AG08396 (cell line): ENCODE data around the gene GRM5.
A peak's percentile ranks its signal among the peaks of the same experiment; 100 is the strongest.

Experiments
- DNase-seq: peaks from one replicate; pipeline ENCODE4 v3.0.0; 2012; ENCODE audit warnings: low spot score, mixed read lengths

GRM5 gene

GRCh38 chr11:88618327-88619070, 447.3 kb downstream of the GRM5 start:
- DNase-seq = no peak

GRCh38 chr11:88617226-88617625, 448.6 kb downstream of the GRM5 start:
- DNase-seq = no peak

GRCh38 chr11:88604260-88604659, 461.5 kb downstream of the GRM5 start:
- DNase-seq = peak; percentile 32

GRCh38 chr11:88603091-88603867, 462.5 kb downstream of the GRM5 start:
- DNase-seq = no peak

GRCh38 chr11:88597387-88597786, 468.4 kb downstream of the GRM5 start:
- no peak for DNase-seq

DNA sequence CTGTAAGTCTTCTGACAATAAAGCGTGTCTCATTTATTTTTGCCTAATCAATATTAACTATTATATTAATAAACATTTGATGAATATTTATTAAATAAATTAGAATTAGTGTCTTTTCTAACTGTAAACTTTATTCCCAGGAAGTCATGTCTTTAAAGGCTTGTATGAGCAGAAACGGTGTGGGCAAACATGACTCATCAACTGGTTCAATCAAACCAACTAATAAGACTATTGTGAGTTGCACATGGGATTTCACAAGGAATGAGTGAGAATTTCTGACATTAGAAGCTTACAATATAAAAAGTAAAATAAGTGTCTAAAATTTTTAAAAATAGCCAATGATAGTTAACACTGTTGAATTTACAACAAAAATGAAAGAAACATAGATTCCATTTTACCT, 469.0 kb downstream of the GRM5 start:
- DNase-seq = no peak

- DNase-seq = no peak
Observed at GRCh38 chr11:88594274-88594950, 471.4 kb downstream of the GRM5 start.

DNA sequence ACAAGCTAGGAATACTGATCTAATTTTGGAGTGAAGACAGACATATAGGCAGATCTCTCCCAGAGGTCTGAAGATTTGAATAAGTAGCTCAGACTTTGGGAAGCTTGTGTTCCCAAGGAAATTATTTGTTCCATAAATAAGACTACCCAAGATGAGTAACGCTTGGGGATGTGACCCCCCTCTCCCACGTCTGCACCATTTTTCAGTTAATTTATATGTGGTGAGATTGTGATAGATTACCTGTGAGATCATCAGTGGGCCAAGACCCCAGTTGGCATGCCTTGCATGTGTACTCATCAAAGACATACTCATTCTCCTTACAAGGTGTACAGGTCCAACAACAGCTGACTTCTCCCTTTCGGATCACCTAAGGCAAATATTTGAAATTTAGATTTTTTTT, 475.4 kb downstream of the GRM5 start:
- DNase-seq = no peak

GRCh38 chr11:88583251-88583650, 482.5 kb downstream of the GRM5 start:
- DNase-seq = no peak

GRCh38 chr11:88579466-88579865, 486.3 kb downstream of the GRM5 start:
- DNase-seq = no peak

GRCh38 chr11:88576741-88577140, 489.0 kb downstream of the GRM5 start:
- DNase-seq = no peak

- no peak for DNase-seq
Observed at GRCh38 chr11:88575916-88576315, 489.9 kb downstream of the GRM5 start.

GRCh38 chr11:88569342-88569741, 496.4 kb downstream of the GRM5 start:
- no peak for DNase-seq

GRCh38 chr11:88555829-88556202, 510.0 kb downstream of the GRM5 start:
- no peak for DNase-seq

- peak; percentile 56 for DNase-seq
Observed at GRCh38 chr11:88555018-88555828, 510.6 kb downstream of the GRM5 start.

- no peak for DNase-seq
Observed at GRCh38 chr11:88553204-88553603, 512.6 kb downstream of the GRM5 start.

GRCh38 chr11:88552379-88553062, 513.3 kb downstream of the GRM5 start:
- peak; percentile 15 for DNase-seq

DNA sequence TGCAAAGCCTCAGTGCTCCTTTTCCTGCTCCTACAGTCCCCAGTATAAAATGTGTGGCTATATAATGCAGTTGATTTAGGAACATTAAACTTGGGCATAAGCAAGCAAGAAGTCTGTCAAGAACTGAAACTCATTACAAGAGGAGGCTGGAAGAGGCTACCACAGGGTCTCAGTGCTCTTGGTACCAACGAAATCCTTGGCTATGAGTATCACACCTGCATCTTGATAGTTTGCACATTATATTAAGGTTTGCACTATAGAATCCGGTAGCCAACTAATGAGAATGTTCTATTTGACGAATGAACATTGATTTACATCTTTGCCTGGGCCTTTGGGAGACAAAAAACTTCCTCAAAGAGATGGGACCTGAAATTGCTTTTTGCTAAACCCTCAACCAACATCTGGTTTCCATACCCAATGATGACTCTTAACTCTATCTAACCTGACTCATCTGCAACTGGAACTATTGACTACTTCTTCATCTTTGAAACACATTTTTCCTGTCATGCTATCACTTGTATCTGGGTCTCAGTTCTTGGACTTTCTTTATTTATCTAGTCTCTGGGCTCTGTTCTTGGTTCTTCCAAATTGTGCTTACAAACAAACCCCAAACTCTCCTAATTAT, 521.0 kb downstream of the GRM5 start:
- no peak for DNase-seq

GRCh38 chr11:88543902-88544655, 521.7 kb downstream of the GRM5 start:
- DNase-seq = peak; percentile 74

DNA sequence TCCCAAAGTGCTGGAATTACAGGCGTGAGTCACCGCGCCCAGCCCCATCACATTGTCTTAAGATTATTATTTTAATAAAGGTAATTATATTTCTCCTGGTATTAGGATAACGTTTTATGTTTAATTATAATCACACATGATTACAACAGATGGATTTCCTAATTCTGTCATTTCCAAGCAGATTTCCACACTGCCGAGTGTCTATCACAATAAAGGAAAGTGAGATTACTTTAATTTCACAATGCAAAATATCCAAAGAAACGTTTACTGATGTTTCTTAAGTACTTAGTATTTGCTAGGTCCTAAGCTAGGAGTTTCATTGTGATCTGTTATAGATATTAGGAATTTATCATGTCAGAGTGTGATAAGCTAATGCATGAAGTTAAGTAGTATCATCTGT, 524.8 kb downstream of the GRM5 start:
- DNase-seq = no peak
